Cortex of kidney (tissue), 1 donor: ENCODE results near the gene ZNF646.

Experiments used
- DNase-seq: peaks from one replicate; lab custom pipeline; 2025; lab: John Stamatoyannopoulos, UW

The ZNF646 gene

GRCh38 chr16:31063843-31064611 lies 10.2 kb upstream of the ZNF646 start:
- no peak for DNase-seq

GRCh38 chr16:31064882-31065461 lies 9.2 kb upstream of the ZNF646 start:
- DNase-seq: no peak

- no peak for DNase-seq
These were observed 6.9 kb upstream of the ZNF646 start for GRCh38 chr16:31067342-31067741.

- DNase-seq: no peak
These were observed 2.4 kb upstream of the ZNF646 start for GRCh38 chr16:31071861-31072260.

GRCh38 chr16:31072540-31073141 lies 1.6 kb upstream of the ZNF646 start:
- DNase-seq: no peak

- DNase-seq: no peak
These were observed 866 bp upstream of the ZNF646 start for GRCh38 chr16:31073142-31073969.

GRCh38 chr16:31074814-31075183 lies 577 bp downstream of the ZNF646 start:
- no peak for DNase-seq

GRCh38 chr16:31076319-31076718 lies 2.1 kb downstream of the ZNF646 start:
- no peak for DNase-seq

GRCh38 chr16:31077024-31077423 lies 2.8 kb downstream of the ZNF646 start:
- no peak for DNase-seq

GRCh38 chr16:31077592-31078396 lies 3.6 kb downstream of the ZNF646 start:
- DNase-seq: no peak

GRCh38 chr16:31078597-31079341 lies 4.5 kb downstream of the ZNF646 start:
- DNase-seq: no peak

GRCh38 chr16:31079342-31079944 lies 5.2 kb downstream of the ZNF646 start:
- no peak for DNase-seq

GRCh38 chr16:31080035-31080629 lies 5.9 kb downstream of the ZNF646 start:
- no peak for DNase-seq

GRCh38 chr16:31080756-31081419 lies 6.7 kb downstream of the ZNF646 start:
- no peak for DNase-seq

- no peak for DNase-seq
These were observed 7.5 kb downstream of the ZNF646 start for GRCh38 chr16:31081428-31082351.

GRCh38 chr16:31082368-31083045 lies 8.3 kb downstream of the ZNF646 start:
- no peak for DNase-seq

GRCh38 chr16:31083081-31083480 lies 8.9 kb downstream of the ZNF646 start:
- no peak for DNase-seq

GRCh38 chr16:31083556-31083955 lies 9.3 kb downstream of the ZNF646 start:
- no peak for DNase-seq
